ENCODE results near the gene ARPP21. TPM values are rescaled to one million over a fixed set of nuclear protein-coding genes. Genes with fewer than 3 reads are reported as not detected.

The ARPP21 gene
- total RNA-seq, 1 experiment from 2014 or later = not detected

DNA sequence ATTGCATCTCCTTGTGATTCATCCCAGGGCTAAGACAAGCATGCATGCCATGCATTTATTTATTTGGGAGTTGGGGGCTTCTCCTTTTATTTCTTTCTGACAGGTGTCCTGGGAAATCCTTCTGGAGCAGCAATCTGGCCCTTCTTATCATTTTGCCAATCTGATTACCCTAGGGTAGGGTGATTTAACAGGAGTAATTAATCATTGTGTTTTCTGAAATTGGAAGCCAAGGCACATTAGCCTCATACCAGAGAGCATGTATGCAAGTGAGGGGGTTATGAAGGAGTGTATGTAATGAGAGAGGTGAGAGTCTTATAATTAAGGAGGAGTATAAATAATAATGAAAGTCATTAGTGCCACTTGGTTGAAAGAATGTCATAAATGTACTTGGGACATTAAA, 37.4 kb upstream of the ARPP21 start:
- no peaks in the 10 kb centered on the region for H3K36me3 Mint-ChIP-seq
- H3K4me3 Mint-ChIP-seq = no peak overlapping the region
- ATAC-seq (no peak), DNase-seq (ENCODE audit: low spot score) (no peak)
- POLR2A ChIA-PET = no interaction called here
- CTCF ChIA-PET = no interaction called here
- no peaks in the 10 kb centered on the region for H3K27me3 Mint-ChIP-seq (ENCODE audit: low read depth)
- no peak overlapping the region for H3K27ac Mint-ChIP-seq
- H3K9me3 Mint-ChIP-seq = no peaks in the 10 kb centered on the region
- TF ChIP-seq GABPB1 (CRISPR knock-in tag; IDR thresholded peaks at IDR 0.05) = no peak
- H3K4me1 Mint-ChIP-seq = 0 out of 2 replicates have a peak, but pooled peaks cover 5% of the 10 kb centered on the region

DNA sequence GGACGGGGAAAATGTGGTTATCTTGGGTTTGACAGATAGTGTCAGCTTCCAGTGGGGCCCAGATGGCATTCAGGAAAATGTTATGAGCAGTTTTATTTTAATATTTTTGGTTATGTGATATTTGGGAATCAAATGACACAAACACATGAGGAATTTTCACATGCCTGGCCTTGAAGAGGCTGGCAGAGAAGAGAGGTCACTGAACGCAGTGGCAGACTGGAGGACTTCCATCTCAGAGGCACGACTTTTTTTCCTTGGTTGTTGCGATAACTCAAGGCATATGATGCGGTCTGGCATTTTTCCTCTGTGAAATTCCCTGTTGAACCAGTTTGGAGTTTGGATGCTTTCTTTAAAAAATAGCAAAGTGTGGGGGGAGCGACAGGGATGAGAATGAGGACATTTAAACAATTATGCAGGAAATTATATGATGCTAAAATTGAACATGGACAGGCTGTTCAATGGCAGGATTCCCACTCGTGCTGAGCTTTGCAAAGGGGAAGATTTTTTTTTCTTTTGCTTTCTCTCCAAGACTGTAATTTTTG, 36.9 kb upstream of the ARPP21 start:
- Mint-ChIP-seq H3K36me3 (no peaks in the 10 kb centered on the region), H3K4me3 (no peak overlapping the region), H3K27ac (no peak overlapping the region), H3K27me3 (ENCODE audit: low read depth) (no peaks in the 10 kb centered on the region), H3K4me1 (0 out of 2 replicates have a peak, but pooled peaks cover 5% of the 10 kb centered on the region), H3K9me3 (no peaks in the 10 kb centered on the region)
- POLR2A ChIA-PET = no interaction called here
- CTCF ChIA-PET = no interaction called here
- DNase-seq (ENCODE audit: low spot score) (no peak), ATAC-seq (no peak)
- TF ChIP-seq PRRX2 (CRISPR knock-in tag; IDR thresholded peaks at IDR 0.05) (no peak), TEAD4 (CRISPR knock-in tag; IDR thresholded peaks at IDR 0.05) (no peak), GRHL2 (CRISPR knock-in tag; IDR thresholded peaks at IDR 0.05; ENCODE audit: insufficient replicate concordance, severe bottlenecking) (no peak), ZNF263 (CRISPR knock-in tag; IDR thresholded peaks at IDR 0.05; ENCODE audit: low read depth) (no peak), KAT7 (CRISPR knock-in tag; IDR thresholded peaks at IDR 0.05; ENCODE audit: borderline replicate concordance) (no peak), SP1 (CRISPR knock-in tag; conservative IDR thresholded peaks at IDR 0.05) (no peak), NR3C1 (CRISPR knock-in tag; conservative IDR thresholded peaks at IDR 0.05; ENCODE audit: low read depth) (no peak), GTF2I (CRISPR knock-in tag; conservative IDR thresholded peaks at IDR 0.05) (no peak), ZNF232 (CRISPR knock-in tag; IDR thresholded peaks at IDR 0.05) (no peak), FOXK1 (CRISPR knock-in tag; IDR thresholded peaks at IDR 0.05) (no peak), EMX1 (CRISPR knock-in tag; IDR thresholded peaks at IDR 0.05) (no peak), CREB1 (CRISPR knock-in tag; IDR thresholded peaks at IDR 0.05) (no peak)
- TF ChIP-seq, protein P1, sequence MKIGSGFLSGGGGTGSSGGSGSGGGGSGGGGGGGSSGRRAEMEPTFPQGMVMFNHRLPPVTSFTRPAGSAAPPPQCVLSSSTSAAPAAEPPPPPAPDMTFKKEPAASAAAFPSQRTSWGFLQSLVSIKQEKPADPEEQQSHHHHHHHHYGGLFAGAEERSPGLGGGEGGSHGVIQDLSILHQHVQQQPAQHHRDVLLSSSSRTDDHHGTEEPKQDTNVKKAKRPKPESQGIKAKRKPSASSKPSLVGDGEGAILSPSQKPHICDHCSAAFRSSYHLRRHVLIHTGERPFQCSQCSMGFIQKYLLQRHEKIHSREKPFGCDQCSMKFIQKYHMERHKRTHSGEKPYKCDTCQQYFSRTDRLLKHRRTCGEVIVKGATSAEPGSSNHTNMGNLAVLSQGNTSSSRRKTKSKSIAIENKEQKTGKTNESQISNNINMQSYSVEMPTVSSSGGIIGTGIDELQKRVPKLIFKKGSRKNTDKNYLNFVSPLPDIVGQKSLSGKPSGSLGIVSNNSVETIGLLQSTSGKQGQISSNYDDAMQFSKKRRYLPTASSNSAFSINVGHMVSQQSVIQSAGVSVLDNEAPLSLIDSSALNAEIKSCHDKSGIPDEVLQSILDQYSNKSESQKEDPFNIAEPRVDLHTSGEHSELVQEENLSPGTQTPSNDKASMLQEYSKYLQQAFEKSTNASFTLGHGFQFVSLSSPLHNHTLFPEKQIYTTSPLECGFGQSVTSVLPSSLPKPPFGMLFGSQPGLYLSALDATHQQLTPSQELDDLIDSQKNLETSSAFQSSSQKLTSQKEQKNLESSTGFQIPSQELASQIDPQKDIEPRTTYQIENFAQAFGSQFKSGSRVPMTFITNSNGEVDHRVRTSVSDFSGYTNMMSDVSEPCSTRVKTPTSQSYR (CRISPR knock-in tag; IDR thresholded peaks at IDR 0.05) = no peak
- TF ChIP-seq, protein P2, sequence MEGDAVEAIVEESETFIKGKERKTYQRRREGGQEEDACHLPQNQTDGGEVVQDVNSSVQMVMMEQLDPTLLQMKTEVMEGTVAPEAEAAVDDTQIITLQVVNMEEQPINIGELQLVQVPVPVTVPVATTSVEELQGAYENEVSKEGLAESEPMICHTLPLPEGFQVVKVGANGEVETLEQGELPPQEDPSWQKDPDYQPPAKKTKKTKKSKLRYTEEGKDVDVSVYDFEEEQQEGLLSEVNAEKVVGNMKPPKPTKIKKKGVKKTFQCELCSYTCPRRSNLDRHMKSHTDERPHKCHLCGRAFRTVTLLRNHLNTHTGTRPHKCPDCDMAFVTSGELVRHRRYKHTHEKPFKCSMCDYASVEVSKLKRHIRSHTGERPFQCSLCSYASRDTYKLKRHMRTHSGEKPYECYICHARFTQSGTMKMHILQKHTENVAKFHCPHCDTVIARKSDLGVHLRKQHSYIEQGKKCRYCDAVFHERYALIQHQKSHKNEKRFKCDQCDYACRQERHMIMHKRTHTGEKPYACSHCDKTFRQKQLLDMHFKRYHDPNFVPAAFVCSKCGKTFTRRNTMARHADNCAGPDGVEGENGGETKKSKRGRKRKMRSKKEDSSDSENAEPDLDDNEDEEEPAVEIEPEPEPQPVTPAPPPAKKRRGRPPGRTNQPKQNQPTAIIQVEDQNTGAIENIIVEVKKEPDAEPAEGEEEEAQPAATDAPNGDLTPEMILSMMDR (IDR thresholded peaks at IDR 0.05) = no peak
- TF ChIP-seq, protein P3, sequence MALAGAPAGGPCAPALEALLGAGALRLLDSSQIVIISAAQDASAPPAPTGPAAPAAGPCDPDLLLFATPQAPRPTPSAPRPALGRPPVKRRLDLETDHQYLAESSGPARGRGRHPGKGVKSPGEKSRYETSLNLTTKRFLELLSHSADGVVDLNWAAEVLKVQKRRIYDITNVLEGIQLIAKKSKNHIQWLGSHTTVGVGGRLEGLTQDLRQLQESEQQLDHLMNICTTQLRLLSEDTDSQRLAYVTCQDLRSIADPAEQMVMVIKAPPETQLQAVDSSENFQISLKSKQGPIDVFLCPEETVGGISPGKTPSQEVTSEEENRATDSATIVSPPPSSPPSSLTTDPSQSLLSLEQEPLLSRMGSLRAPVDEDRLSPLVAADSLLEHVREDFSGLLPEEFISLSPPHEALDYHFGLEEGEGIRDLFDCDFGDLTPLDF (CRISPR knock-in tag; IDR thresholded peaks at IDR 0.05) = no peak
- TF ChIP-seq, protein P4, sequence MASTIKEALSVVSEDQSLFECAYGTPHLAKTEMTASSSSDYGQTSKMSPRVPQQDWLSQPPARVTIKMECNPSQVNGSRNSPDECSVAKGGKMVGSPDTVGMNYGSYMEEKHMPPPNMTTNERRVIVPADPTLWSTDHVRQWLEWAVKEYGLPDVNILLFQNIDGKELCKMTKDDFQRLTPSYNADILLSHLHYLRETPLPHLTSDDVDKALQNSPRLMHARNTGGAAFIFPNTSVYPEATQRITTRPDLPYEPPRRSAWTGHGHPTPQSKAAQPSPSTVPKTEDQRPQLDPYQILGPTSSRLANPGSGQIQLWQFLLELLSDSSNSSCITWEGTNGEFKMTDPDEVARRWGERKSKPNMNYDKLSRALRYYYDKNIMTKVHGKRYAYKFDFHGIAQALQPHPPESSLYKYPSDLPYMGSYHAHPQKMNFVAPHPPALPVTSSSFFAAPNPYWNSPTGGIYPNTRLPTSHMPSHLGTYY (CRISPR knock-in tag; IDR thresholded peaks at IDR 0.05) = no peak
- TF ChIP-seq, protein P5, sequence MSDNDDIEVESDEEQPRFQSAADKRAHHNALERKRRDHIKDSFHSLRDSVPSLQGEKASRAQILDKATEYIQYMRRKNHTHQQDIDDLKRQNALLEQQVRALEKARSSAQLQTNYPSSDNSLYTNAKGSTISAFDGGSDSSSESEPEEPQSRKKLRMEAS (CRISPR knock-in tag; IDR thresholded peaks at IDR 0.05) = no peak
- TF ChIP-seq, protein P6, sequence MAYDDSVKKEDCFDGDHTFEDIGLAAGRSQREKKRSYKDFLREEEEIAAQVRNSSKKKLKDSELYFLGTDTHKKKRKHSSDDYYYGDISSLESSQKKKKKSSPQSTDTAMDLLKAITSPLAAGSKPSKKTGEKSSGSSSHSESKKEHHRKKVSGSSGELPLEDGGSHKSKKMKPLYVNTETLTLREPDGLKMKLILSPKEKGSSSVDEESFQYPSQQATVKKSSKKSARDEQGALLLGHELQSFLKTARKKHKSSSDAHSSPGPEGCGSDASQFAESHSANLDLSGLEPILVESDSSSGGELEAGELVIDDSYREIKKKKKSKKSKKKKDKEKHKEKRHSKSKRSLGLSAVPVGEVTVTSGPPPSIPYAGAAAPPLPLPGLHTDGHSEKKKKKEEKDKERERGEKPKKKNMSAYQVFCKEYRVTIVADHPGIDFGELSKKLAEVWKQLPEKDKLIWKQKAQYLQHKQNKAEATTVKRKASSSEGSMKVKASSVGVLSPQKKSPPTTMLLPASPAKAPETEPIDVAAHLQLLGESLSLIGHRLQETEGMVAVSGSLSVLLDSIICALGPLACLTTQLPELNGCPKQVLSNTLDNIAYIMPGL (CRISPR knock-in tag; IDR thresholded peaks at IDR 0.05) = no peak
- TF ChIP-seq, protein P7, sequence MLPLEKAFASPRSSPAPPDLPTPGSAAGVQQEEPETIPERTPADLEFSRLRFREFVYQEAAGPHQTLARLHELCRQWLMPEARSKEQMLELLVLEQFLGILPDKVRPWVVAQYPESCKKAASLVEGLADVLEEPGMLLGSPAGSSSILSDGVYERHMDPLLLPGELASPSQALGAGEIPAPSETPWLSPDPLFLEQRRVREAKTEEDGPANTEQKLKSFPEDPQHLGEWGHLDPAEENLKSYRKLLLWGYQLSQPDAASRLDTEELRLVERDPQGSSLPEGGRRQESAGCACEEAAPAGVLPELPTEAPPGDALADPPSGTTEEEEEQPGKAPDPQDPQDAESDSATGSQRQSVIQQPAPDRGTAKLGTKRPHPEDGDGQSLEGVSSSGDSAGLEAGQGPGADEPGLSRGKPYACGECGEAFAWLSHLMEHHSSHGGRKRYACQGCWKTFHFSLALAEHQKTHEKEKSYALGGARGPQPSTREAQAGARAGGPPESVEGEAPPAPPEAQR (CRISPR knock-in tag; IDR thresholded peaks at IDR 0.05) = no peak
- TF ChIP-seq, protein P8, sequence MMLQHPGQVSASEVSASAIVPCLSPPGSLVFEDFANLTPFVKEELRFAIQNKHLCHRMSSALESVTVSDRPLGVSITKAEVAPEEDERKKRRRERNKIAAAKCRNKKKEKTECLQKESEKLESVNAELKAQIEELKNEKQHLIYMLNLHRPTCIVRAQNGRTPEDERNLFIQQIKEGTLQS (CRISPR knock-in tag; conservative IDR thresholded peaks at IDR 0.05) = no peak

Data from WTC11 (cell line).